ENCODE results near the gene TRAM2.

GRCh38 chr6:52510213-52510562 is 66.7 kb downstream of the TRAM2 start:
- TF ChIP-seq, protein P1, sequence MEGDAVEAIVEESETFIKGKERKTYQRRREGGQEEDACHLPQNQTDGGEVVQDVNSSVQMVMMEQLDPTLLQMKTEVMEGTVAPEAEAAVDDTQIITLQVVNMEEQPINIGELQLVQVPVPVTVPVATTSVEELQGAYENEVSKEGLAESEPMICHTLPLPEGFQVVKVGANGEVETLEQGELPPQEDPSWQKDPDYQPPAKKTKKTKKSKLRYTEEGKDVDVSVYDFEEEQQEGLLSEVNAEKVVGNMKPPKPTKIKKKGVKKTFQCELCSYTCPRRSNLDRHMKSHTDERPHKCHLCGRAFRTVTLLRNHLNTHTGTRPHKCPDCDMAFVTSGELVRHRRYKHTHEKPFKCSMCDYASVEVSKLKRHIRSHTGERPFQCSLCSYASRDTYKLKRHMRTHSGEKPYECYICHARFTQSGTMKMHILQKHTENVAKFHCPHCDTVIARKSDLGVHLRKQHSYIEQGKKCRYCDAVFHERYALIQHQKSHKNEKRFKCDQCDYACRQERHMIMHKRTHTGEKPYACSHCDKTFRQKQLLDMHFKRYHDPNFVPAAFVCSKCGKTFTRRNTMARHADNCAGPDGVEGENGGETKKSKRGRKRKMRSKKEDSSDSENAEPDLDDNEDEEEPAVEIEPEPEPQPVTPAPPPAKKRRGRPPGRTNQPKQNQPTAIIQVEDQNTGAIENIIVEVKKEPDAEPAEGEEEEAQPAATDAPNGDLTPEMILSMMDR (IDR thresholded peaks at IDR 0.05), result no peak
- TF ChIP-seq IRF2 (CRISPR knock-in tag; IDR thresholded peaks at IDR 0.05; ENCODE audit: borderline replicate concordance, low read depth), result no peak
- TF ChIP-seq TP53 (CRISPR knock-in tag; IDR thresholded peaks at IDR 0.05), result no peak
- no peak for TF ChIP-seq ZNF232 (CRISPR knock-in tag; IDR thresholded peaks at IDR 0.05)
- no peak for TF ChIP-seq NFYB (CRISPR knock-in tag; conservative IDR thresholded peaks at IDR 0.05; ENCODE audit: low read depth)
- TF ChIP-seq TCF7 (CRISPR knock-in tag; IDR thresholded peaks at IDR 0.05; ENCODE audit: low read depth), result no peak
